Esophagus muscularis mucosa (tissue), 4 donors: Measurements from ENCODE around the gene RPEL1. TPM values are rescaled to one million over a fixed set of nuclear protein-coding genes. Genes with fewer than 3 reads are reported as not detected.

Experiments
- DNase-seq: peaks from one replicate; pipeline ENCODE4 v3.0.0-alpha.2; 2017; ENCODE audit errors: extremely low spot score
- H3K27ac ChIP-seq, 4 donors: fragments of 200-600 bp; sonication (generic); replicated peaks in 1 of 4; 1 replicate in 3 of 4; 2 replicates in 1 of 4; pipeline ENCODE4 v1.5.1; 2016 to 2019; ENCODE audit warnings: mild to moderate bottlenecking in 1 of 4
- H3K27me3 ChIP-seq, 4 donors: fragments of 200-600 bp; sonication (generic); one replicate each; pipeline versions ENCODE4 v1.5.1 to v1.6.0; 2016 to 2019
- H3K36me3 ChIP-seq, 4 donors: fragments of 200-600 bp; sonication (generic); one replicate each; pipeline ENCODE4 v1.5.1; 2016 to 2019
- H3K4me1 ChIP-seq, 4 donors: fragments of 200-600 bp; sonication (generic); one replicate each; pipeline ENCODE4 v1.5.1; 2016 to 2019
- H3K4me3 ChIP-seq, 4 donors: fragments of 200-600 bp; sonication (generic); 1 replicate in 2 of 4; 2 replicates in 2 of 4; pipeline ENCODE4 v1.5.1; 2016 to 2019; ENCODE audit warnings: mild to moderate bottlenecking in 4 of 4, moderate library complexity in 1 of 4
- H3K9me3 ChIP-seq, 4 donors: fragments of 200-600 bp; sonication (generic); 1 replicate in 3 of 4; 2 replicates in 1 of 4; pipeline ENCODE4 v1.5.1; 2016 to 2019
- EP300 ChIP-seq: sonication (generic); formaldehyde crosslinking; IDR thresholded peaks from one replicate; pipeline ENCODE4 v1.6.1; 2017; ENCODE audit warnings: antibody characterized with exemption
- POLR2A ChIP-seq: fragments of 450-650 bp; IDR thresholded peaks from one replicate; pipeline ENCODE4 v1.6.1; 2017; ENCODE audit warnings: antibody characterized with exemption, moderate library complexity, mild to moderate bottlenecking, low read depth
- POLR2AphosphoS5 ChIP-seq, 2 donors: sonication (generic); formaldehyde crosslinking; IDR thresholded peaks; one replicate each; pipeline ENCODE4 v1.6.1; 2017; ENCODE audit warnings: antibody characterized with exemption in 2 of 2
- WGBS: methylation state at CpG from one replicate; pipeline ENCODE4 v1.1.5; 2018; 5-methylcytosine and 5-hydroxymethylcytosine counted together
- intact Hi-C: fragments of 100-400 bp; cut with DNase I; formaldehyde crosslinking; loops from one replicate; pipeline ENCODE4 v1.15.1; 2023
- total RNA-seq, 4 donors: library from RNA; depleted of rRNA; stranded (reverse); fragments of >200 nt; gene quantifications; one replicate each; pipeline versions ENCODE4 v1.1.0 to v1.2.1, GENCODE V29; 2016
- TF ChIP-seq, protein P1 (sequence below), 3 experiments: fragments of 200-600 bp in 2 of 3; fragments of 450-650 bp in 1 of 3; sonication (generic) in 2 of 3; IDR thresholded peaks; one replicate each; pipeline ENCODE4 v1.5.1; 2017 to 2019; ENCODE audit warnings: antibody characterized with exemption in 3 of 3, mild to moderate bottlenecking in 2 of 3, moderate library complexity in 1 of 3

The RPEL1 gene
- total RNA-seq, 4 donors from 2014 or later, result 0.17 TPM; not detected in 3

DNA sequence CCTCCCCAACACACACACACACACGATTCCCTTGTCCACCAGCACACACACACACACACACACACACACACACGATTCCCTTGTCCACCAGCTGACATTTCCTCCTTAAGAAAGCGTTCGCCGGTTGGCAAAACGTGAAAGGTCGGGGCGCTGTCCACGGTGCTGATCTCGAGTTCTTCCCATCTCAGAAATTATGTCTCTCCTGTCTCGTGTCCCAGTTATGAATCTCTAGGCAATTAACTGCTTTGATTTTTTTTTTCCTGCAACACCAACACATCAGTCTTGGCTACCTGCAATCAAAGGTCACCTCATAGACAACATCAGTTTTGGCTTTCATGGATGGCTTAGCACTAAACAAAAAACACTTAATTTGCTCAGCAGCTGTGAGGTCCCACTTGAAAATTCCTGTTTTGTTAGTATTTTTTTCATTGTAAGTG is 33.2 kb downstream of the RPEL1 start:
- WGBS, result 11% methylated on average over 11 of the region's 11 CpGs
- intact Hi-C loops, result no loop called here
- Histone ChIP-seq H3K27me3 (peaks cover 16 to 75% (median 42%) of the 10 kb centered on the region in 4 donors), H3K27ac (no peak overlapping the region), H3K4me1 (peaks cover 8 to 18% (median 16%) of the 10 kb centered on the region in 4 donors), H3K4me3 (no peak overlapping the region), H3K36me3 (no peaks in the 10 kb centered on the region), H3K9me3 (no peaks in the 10 kb centered on the region)
- DNase-seq, result no peak
- TF ChIP-seq POLR2AphosphoS5 (IDR thresholded peaks at IDR 0.05) (no peak), EP300 (no peak)

DNA sequence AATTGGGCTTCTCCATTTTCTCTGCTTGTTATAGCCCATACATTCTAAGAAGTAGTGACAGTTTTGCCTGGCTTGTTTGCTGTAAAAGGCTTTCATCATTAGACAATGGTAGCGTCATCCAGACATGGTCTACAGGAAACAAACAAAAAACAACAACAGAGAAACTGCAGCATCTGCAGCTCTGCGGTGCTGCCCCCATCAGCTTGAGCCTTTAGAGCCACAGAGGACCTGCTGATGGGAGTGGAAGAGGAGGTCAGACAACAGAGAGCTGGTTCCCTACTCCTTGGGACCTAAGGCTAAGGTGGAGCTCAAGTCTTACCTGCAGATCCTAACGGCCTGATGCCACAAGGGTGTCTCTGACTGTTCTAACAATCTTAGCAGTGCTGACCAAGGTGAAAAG is 34.3 kb downstream of the RPEL1 start:
- Histone ChIP-seq H3K9me3 (no peaks in the 10 kb centered on the region), H3K27ac (no peak overlapping the region), H3K36me3 (no peaks in the 10 kb centered on the region), H3K4me3 (no peak overlapping the region), H3K4me1 (peaks cover 8 to 18% (median 16%) of the 10 kb centered on the region in 4 donors), H3K27me3 (peaks cover 16 to 87% (median 42%) of the 10 kb centered on the region in 4 donors)
- TF ChIP-seq POLR2A (no peak), EP300 (no peak)
- TF ChIP-seq, protein P1, sequence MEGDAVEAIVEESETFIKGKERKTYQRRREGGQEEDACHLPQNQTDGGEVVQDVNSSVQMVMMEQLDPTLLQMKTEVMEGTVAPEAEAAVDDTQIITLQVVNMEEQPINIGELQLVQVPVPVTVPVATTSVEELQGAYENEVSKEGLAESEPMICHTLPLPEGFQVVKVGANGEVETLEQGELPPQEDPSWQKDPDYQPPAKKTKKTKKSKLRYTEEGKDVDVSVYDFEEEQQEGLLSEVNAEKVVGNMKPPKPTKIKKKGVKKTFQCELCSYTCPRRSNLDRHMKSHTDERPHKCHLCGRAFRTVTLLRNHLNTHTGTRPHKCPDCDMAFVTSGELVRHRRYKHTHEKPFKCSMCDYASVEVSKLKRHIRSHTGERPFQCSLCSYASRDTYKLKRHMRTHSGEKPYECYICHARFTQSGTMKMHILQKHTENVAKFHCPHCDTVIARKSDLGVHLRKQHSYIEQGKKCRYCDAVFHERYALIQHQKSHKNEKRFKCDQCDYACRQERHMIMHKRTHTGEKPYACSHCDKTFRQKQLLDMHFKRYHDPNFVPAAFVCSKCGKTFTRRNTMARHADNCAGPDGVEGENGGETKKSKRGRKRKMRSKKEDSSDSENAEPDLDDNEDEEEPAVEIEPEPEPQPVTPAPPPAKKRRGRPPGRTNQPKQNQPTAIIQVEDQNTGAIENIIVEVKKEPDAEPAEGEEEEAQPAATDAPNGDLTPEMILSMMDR (IDR thresholded peaks at IDR 0.05), result no peak
- 55% methylated on average over 3 of the region's 3 CpGs for WGBS
- DNase-seq, result no peak
- intact Hi-C loops, result no loop called here

DNA sequence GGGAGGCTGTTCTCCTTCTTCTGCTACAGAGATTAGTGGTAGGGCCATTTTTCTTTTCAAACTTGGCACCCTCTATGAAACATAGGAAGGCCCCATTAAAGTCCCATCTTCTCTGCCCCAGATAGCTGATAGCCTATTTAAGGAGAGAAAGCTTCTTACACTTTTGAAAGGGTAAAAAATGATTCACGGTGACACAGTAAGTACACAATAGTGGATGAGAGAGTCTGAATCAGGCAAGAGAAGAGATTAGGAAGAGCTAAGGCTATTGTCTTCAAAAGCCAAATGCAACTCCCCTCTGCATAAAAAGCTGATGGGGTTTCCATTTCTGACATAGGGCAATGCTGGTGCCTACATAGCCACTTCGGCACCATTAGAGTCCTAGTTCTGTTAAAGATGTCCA is 34.8 kb downstream of the RPEL1 start:
- no peak for TF ChIP-seq POLR2AphosphoS5 (IDR thresholded peaks at IDR 0.05)
- no peak for TF ChIP-seq POLR2A
- TF ChIP-seq EP300, result no peak
- TF ChIP-seq, protein P1 (IDR thresholded peaks at IDR 0.05), result no peak
- Histone ChIP-seq H3K27me3 (peaks cover 16 to 88% (median 40%) of the 10 kb centered on the region in 4 donors), H3K36me3 (no peaks in the 10 kb centered on the region), H3K4me3 (no peak overlapping the region), H3K27ac (no peak overlapping the region), H3K4me1 (peaks cover 8 to 18% (median 16%) of the 10 kb centered on the region in 4 donors), H3K9me3 (no peaks in the 10 kb centered on the region)
- 90% methylated on average over 2 of the region's 2 CpGs for WGBS
- intact Hi-C loops, result no loop called here
- DNase-seq, result no peak

DNA sequence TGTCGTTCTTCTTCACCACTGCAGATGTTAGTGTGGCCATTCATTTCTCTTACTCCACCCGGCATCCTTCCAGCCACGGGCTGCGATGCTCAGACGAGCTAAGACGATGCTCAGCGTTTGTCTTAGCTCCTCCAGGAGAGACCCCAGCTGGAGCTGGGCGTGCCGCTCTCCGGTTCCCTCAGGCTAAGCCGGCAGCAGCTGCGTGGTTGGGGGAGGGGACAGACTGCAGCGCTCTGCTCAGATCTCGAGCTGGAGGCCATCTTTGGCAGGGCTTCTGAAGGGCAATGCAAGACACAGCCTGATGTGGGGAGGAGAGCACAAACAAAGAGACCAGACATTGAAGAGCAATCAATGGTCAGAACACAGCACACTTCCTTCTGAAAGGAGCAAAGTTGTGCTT is 36.1 kb downstream of the RPEL1 start:
- no peak for TF ChIP-seq POLR2A
- TF ChIP-seq EP300, result no peak
- TF ChIP-seq POLR2AphosphoS5 (IDR thresholded peaks at IDR 0.05), result no peak
- TF ChIP-seq, protein P1 (IDR thresholded peaks at IDR 0.05), result no peak
- no peak for DNase-seq
- Histone ChIP-seq H3K36me3 (no peaks in the 10 kb centered on the region), H3K27me3 (peaks cover 11 to 81% (median 34%) of the 10 kb centered on the region in 4 donors), H3K4me3 (no peak overlapping the region), H3K27ac (no peak overlapping the region), H3K4me1 (peaks cover 7 to 14% (median 12%) of the 10 kb centered on the region in 4 donors), H3K9me3 (no peaks in the 10 kb centered on the region)
- WGBS, result 11% methylated on average over 14 of the region's 14 CpGs
- intact Hi-C loops, result no loop called here

DNA sequence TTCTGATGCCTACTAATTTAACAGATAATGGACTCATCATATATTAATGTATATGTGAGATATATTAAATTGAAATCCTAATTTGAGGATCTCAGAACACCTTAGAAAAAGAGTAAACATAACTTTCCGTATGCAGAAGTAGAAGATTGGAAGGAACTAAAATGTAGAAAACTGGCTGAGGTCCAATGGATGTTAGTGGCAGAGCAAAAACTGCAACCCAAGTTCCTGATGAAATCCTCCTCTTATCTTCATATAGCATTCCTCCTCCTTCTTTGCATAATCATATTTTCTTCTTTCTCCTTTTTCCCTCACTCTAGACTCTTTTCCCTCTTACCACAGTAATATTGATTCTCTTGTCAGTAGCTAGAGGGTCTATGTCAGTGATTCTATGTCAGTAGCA is 37.3 kb downstream of the RPEL1 start:
- H3K36me3 ChIP-seq, result no peaks in the 10 kb centered on the region
- H3K27ac ChIP-seq, result no peak overlapping the region
- TF ChIP-seq POLR2AphosphoS5 (IDR thresholded peaks at IDR 0.05) (no peak), POLR2A (no peak), EP300 (no peak)
- TF ChIP-seq, protein P1 (IDR thresholded peaks at IDR 0.05), result no peak
- H3K27me3 ChIP-seq, result peaks cover under 1 to 81% (median 23%) of the 10 kb centered on the region in 4 donors
- H3K9me3 ChIP-seq, result no peaks in the 10 kb centered on the region
- H3K4me3 ChIP-seq, result no peak overlapping the region
- DNase-seq, result no peak
- 32% methylated on average over 1 of the region's 1 CpG for WGBS
- peaks cover 0 to 2% (median 1%) of the 10 kb centered on the region in 4 donors for H3K4me1 ChIP-seq
- intact Hi-C loops, result no loop called here
